ENCODE results near the gene CHST6.
"Not testable (repeated sequence)": the region's sequence is repeated elsewhere in the genome, so short reads cannot be mapped to it uniquely, and the experiment has no call there.

Gene CHST6

GRCh38 chr16:75472908-75473877 lies 22.0 kb downstream of the CHST6 start:
- DNase-seq = no peak

- peak in 1 of 2 experiments; percentile 28 for DNase-seq
Measured at GRCh38 chr16:75471723-75472633, 23.3 kb downstream of the CHST6 start.

GRCh38 chr16:75466760-75467159 lies 28.5 kb downstream of the CHST6 start:
- DNase-seq = no peak

DNA sequence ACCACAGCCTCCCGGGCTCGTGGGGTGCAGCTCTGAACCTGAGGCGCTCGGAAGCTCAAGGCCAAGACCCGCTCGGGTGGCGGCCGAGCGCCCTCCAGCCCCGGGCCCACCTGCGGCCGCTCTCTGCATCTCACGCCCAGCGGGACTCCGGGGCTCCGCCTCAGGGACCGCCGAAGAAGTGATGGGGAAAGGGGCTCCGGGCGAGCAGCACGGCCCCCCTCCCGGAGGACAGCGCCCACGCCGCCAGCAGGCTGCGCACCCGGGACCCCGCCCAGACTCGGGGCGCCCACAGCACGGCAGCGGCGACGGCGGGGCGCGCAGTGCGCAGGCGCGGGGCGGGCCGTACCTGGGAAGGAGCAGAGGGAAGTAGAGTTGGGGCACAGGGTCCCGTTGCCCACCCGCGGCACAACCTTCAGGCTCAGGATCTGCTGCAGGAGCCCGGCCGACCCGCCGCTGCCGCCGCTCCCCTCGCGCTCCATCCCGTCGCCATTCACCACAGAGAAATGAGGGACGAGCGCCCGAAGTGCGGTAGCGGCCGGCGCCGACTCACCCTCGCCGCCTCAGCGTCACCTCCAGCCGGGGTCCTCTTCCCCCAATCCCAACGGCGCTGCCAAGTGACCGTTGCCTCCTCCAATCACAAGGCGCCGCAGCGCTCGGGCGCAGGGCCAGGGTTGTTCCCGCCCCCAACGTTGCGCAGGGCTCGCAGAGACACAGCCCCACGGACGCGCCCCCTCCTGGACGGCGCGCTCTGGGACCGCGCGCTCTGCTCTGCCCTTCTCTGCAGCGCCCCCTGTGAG lies 30.9 kb downstream of the CHST6 start, which contains the start of gene TMEM170A:
TMEM170A (minus strand) TSS at position 568 of the 797 bp plus-strand sequence; CDS start at position 479, 89 bp downstream.
- peak; percentile 97 to 99 for DNase-seq

DNA sequence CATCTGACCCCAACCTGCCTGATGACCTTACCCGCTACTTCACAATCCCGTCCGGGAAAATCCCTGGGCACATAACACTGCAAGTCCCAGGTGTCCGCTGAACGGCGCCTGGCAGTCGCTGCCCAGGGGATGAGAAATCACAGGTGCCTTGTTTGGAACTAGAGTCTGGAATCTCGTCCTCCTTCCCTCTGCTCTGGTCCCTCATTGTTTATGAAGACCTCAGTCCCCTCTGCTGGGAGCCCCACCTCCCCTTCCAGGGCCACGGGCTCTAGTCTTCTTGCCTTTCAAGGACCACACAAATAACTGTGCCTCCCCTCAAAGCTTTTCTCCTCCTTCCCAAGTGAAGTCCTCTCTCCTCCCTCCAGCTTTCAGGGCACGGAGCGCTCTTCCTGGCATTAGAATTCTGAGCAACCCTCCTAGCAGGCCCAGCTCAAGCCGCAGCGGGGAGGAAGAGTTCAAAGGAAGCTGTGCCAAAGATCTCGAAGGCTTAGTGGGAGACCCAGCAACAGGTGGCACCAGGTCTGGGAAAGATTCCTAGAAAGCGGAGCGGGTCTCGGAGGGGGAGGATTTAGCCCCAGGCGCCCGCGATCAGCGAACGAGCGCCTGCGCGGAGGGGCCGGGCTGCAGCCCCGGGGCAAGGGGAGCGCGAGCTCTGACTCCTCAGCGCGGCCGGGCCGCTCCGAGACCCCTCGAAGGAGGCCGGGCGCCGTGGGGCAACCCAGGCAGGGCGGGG lies 31.7 kb downstream of the CHST6 start:
- DNase-seq = peak; percentile 2 to 17

GRCh38 chr16:75462806-75463205 lies 32.4 kb downstream of the CHST6 start:
- DNase-seq = no peak

DNA sequence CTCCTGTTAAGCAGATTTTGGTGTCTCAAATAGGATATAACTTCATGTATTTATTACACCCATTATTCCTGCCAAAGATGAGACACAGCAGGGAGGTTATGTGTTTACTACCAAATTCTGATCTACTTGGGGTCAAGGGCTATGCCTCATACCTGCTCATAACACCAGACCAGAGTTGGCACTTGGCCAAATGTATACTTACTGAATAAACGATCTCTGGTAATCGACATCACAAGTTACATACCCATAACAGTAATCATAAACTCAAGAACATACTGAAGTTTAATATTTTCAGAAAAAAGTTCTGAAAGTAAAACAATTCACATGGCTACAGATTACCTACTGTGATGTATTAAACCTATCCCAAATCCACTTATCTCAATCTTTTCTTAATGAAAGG lies 33.7 kb downstream of the CHST6 start:
- DNase-seq = no peak

DNA sequence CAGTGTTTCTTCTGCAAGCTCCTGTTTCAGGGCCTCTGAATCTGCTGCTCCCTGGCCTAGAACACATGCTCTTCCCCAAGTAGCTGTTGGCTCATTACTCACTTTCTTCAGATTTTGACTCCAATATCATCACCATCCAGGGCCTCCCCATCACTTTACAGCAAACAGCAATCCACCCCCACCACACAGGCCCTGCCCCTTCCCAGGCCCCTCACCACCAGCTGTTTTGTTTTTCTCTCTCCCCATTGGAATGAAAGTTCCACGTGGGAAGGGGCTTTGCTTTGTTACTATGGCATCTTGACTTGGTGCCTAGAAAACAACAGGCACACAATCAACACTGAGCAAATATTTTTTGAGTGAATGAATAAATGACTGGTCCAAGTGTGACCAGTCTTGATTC lies 34.8 kb downstream of the CHST6 start:
- no peak for DNase-seq

GRCh38 chr16:75459691-75460090 lies 35.5 kb downstream of the CHST6 start:
- DNase-seq = no peak

DNA sequence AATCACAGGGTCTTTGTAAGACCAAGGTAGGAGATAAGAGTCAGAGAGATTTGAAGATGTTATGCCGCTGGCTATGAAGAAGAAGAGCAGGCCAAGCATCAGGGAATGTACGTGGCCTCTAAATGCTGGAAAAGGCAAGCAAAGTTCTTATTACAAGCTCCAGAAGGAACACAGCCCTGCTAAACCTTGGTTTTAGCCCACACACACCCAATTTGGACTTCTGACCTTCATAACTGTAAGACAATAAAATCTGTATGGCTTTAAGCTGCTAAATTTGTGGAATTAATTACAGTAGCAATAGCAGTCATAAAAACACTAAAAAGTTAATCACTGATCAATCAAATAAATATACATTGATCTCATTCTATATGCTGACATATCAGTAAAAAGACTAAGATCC lies 36.8 kb downstream of the CHST6 start:
- DNase-seq = no peak

- DNase-seq = no peak
Measured at GRCh38 chr16:75458029-75458428, 37.2 kb downstream of the CHST6 start.

GRCh38 chr16:75457485-75458021 lies 37.7 kb downstream of the CHST6 start:
- no peak for DNase-seq

GRCh38 chr16:75456971-75457370 lies 38.3 kb downstream of the CHST6 start:
- no peak for DNase-seq

- not testable (repeated sequence) for DNase-seq
Measured at GRCh38 chr16:75456486-75456885, 38.8 kb downstream of the CHST6 start.

GRCh38 chr16:75455677-75456076 lies 39.6 kb downstream of the CHST6 start:
- no peak for DNase-seq

GRCh38 chr16:75452464-75453190 lies 42.6 kb downstream of the CHST6 start:
- no peak for DNase-seq

DNA sequence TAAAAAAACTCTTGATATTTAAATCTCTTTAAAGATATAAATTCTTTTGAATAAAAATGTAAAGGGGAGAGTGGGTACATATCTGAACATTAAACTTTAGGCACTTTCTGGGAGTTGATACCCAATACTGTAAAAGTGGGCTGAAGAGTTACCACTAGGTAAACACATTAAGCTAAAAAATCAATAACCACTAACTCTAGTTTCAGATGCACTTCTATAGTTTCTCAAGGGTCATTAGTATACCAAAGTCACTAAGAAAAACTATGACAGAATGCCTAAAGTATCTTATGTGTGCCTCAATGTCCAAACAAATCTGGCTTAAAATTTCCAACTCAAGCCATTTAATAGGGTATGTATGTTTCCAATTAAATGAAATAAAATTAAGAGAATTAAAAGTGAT lies 48.8 kb downstream of the CHST6 start:
- DNase-seq = no peak

DNA sequence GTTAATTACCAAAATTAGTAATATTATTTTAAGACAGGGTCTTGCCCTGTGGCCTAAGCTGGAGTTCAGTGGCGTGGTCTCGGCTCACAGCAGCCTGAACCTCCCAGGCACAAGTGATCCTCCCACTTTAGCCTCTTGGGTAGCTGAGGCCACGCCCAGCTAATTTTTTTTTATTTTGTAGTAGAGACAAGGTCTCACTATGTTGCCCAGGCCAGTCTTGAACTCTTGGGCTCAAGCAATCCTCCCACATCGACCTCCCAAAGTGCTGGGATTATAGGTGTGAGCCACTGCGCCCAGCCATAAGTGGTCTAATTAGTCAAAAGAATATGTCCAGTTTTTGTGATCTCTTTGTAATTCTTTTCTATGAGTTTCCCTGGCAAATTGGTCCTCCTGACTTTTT lies 49.9 kb downstream of the CHST6 start:
- no peak for DNase-seq

GRCh38 chr16:75443298-75443697 lies 51.9 kb downstream of the CHST6 start:
- DNase-seq = no peak

DNA sequence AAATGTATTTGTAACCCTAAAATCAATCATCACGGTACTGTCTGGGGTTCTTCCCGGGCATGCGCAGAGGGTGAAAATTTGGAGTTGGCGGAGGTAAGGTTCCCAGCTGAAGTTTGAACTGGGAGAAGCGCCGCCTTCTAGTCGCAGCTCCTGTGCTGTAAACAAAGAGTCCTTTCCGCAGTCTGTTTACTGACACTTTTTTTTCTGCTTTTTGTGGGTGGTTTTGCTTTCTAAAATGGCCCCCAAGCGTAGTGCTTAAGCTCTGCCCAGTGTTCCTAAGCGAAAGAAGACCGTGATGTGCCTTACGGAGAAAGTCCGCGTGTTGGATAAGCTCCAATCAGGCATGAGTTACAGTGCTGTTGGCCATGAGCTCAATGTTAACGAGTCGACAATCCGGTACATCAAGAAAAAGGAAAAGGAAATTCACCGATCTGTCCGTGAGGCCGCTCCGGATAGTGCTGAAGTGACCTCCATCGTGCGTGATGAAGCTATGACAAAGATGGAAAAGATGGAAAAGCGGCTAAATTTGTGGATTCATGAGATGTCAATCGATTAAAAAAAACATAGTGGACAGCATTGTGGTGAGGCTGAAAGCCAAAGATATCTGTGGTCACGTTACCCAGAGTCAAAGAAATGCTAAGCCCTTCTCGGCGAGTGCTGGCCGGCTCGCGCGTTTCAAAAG lies 61.4 kb downstream of the CHST6 start:
- DNase-seq = no peak
